HG03159 (cell line): ENCODE data around the gene ATP6V1E1.
"Not testable (repeated sequence)": the region's sequence is repeated elsewhere in the genome, so short reads cannot be mapped to it uniquely, and the experiment has no call there.

Source experiments
- ATAC-seq: cut with Tn5 transposase; IDR thresholded peaks from one replicate; pipeline ENCODE4 v1.9.1; 2021; ENCODE audit warnings: mild to moderate bottlenecking, moderate library complexity; ENCODE audit not compliant: unreplicated experiment

Gene ATP6V1E1

DNA sequence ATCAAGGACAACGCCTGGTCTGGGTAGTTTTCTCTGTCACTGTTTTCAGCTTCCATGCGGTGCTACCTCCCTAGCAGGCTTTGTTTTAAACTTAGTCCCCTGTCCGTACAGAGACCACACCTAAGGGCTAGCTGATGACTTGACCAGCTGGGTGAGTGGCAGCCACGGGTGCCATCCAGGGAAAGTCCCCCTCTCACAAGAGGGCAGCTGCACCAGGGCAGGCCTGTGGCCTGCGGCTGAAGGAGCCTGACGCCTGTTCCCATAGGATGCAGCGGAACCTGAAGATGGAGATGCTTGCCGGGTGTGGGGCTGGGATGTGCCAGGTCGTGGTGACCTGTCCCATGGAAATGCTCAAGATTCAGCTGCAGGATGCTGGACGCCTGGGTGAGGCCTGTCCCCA lies 45.4 kb downstream of the ATP6V1E1 start:
- ATAC-seq = no peak

DNA sequence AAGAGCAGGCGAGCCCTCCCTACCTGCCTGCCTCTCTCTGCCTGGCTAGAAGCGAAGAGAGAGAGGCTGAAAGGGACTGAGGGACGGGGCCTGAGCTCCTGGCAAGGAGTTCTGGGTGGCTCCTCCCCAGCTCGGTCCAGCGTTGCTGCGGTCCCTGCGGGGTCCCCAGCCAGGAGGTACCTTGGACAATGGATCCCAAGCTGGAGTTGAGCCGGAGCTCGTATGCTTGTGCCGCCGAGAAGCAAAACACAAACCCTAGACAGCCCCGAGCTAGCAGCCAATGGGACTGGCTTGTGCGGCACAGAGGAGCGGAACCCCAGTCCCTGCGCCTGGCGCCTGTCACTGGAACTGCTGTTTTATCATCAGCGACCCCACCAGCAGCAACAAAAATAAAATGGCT lies 46.9 kb downstream of the ATP6V1E1 start:
- ATAC-seq = no peak

DNA sequence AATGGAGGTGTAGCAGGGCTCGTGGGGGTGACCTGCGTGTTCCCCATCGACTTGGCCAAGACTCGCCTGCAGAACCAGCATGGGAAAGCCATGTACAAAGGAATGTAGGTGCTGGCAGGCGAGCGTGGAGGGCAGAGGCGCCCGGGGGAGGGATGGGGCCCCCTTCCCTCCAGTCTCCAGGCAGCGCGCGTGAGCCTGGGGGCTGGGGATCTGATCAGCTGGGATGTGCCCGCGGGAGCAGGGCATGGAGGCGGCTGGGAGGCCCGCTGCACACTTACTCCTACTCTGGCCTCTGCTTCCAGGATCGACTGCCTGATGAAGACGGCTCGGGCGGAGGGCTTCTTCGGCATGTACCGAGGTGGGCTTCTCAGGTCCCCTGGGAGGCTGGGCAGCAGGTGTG lies 47.5 kb downstream of the ATP6V1E1 start:
- ATAC-seq = no peak

GRCh38 chr22:17580441-17581031 lies 48.0 kb downstream of the ATP6V1E1 start:
- ATAC-seq = no peak

GRCh38 chr22:17579535-17579981 lies 49.0 kb downstream of the ATP6V1E1 start:
- no peak for ATAC-seq

DNA sequence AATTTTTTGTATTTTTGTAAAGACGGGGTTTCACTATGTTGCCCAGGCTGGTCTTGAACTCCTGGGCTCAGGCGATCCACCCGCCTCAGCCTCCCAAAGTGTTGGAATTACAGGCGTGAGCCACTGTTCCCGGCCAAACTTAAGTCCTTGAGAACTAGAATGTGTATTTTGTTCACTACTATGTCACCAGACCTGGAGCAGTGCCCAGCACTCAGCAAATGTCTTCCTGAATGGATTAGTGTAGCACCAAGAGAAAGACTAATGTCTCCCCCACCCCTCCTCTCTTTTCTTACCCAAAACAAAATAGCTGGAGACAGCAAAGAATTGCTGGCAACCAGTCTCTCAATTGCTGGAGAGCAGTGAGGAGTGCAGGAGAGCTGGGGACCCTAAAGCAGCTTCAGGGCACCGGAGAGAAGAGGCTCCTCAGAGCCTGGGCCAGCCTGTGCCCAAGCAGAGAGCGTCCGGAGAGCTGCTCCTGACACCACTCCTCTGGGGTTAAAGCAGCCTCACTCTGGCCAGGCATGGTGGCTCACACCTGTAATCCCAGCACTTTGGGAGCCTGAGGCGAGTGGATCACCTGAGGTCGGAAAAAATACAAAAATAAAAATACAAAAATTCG lies 50.3 kb downstream of the ATP6V1E1 start:
- ATAC-seq = no peak

DNA sequence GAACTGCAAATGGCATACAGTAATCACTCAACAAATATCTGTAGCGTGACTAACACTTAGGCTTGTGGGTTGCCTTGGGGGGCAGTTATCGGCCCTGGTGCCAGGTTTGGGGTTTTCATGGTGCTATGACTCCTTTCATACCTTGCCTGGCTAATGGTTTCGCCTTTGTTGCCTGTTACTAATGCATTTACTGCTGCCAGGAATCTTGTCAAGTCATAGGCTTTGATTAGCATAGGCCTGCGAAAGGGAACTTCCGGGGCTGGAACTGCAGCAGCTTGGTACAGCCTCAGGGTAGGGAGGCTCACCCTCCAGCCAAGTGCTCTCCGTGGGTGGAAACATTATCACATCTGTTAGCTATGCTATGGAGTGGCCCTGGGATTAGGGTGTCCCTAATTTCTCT lies 52.1 kb downstream of the ATP6V1E1 start:
- no peak for ATAC-seq

DNA sequence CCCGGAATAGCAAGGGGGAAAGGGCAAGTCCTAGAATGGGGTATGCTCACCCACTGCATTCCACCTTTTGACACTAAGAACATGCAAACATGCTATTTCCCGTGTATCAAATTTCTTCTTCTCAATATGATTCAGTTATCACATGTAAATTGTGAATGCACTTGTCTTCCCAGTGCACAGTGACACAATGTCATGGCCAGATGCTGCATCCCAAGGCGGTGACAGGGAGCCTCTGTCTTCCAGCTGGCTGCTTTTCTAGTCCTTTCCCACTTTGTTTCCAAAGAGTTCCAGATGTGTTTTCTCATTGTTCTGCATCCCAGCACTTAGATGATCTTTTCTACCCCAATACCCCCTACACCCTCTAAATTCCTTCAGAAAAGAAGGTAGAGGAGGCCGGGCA lies 52.9 kb downstream of the ATP6V1E1 start:
- no peak for ATAC-seq

DNA sequence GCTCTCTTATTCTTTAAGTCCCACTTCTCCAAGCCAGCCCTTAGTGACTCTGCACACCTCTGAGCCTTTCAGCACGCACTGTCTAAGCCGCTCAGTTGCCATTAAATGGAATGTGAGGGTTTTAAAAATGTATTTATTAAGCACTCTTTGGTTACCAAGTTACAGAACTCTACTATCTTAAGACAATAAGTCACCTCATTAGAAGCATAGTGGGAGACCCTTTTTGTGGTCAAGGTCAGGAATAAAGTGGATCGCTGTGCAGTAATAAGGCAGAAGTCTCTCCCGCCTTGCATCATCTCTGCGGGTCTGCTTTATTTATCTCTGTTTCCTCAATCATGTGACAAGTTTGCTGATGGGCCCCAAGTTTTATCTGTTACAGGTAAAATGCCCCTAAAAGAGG lies 53.4 kb downstream of the ATP6V1E1 start:
- ATAC-seq = no peak

DNA sequence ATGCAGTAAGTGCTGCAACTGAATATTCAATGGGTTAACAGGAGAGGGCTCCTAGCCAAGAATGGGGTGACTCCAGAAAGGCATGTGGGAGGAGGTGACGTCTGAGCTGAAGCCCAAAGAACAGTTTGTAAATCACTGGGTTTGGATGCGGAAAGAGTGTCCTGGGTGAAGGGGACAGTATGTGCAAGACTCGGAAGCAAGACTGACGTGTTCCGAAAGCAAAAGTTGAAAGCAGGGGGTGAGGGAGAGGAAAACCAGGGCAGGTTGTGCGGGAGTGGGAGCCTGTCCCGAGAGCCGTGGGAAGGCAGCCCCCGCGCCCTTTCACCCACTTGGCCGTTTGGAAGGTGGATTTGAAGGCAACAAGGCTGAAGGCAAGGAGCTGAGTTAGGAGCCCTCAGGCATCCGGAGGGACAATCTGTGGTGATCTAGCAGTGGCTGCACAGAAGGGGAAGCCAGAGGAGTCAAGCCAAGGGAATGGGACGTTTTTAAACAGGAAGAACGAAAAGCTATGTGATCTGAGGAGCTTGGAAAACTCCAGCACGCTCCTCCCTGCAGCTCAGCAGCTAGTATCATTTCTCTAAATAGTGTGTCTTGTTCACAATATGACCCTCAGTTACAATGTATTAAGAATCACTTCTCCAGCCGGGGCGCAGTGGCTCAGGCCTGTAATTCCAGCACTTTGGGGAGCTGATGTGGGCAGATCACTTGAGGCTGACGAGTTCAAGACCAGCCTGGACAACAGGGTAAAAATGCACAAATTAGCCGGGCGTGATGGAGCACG lies 57.5 kb downstream of the ATP6V1E1 start:
- no peak for ATAC-seq

- ATAC-seq = no peak
Measured at GRCh38 chr22:17569971-17570511, 58.5 kb downstream of the ATP6V1E1 start.

DNA sequence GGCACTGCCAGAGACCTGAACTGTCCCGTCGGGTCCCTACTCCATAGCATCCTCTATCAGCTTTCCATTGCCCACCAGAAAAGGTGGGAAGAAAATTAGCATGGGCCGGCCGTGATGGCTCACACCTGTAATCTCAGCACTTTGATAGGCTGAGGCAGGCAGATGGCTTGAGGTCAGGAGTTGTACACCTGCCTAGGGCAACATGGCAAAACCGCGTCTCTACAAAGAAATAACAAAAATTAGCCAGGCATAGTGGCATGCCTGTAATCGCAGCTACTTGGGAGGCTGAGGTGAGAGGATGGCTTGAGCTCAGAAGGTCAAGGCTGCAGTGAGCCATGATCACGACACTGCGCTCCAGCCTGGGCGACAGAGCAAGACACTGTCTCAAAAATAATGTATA lies 61.8 kb downstream of the ATP6V1E1 start:
- ATAC-seq = no peak

DNA sequence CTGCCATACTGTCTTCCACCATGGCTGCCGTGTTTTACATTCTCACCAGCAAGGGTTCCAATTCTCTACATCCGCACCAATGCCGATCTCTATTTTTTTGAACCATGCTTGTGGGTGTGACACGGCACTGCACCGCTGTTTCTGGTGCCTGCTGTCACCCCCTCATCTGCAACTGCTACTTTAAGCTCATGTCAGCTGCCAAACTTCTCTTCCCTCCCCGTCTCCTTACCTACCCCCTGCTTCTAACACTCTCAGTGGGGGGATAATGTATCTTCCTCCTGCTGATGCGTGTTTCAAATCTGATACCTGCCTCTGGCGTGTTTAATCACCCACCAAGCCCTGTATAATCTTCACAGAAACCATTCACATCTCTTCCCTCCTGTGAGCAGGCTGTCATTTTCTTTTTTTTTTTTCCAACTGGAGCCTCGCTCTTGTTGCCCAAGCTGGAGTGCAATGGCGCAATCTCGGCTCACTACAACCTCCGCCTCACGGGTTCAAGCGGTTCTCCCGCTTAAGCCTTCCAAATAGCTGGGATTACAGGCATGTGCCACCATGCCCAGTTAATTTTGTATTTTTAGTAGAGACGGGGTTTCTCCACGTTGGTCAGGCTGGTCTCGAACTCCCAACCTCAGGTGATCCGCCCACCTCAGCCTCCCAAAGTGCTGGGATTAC lies 62.4 kb downstream of the ATP6V1E1 start:
- ATAC-seq = not testable (repeated sequence)

DNA sequence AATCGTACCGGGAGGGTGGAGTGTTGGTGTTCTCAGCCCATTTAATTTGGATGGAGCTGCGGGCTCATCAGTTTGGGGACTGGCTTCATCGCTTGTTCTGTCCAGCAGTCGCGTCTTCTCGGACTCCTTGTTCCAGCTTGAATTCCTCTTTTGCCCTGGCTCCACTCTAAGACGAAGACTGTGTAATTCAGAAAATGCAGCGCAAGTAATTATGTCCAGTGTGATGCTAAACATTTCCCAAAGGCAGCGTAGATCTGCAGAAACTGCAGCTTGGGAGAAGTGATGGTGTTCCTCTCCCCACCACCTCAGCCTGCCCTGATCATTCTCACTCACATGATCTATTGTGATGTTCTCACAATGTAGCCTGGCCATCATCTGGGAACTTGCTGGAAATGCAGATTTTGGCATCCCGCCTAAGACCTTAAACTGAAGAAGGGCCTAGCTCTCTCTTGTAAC lies 64.6 kb downstream of the ATP6V1E1 start:
- no peak for ATAC-seq

DNA sequence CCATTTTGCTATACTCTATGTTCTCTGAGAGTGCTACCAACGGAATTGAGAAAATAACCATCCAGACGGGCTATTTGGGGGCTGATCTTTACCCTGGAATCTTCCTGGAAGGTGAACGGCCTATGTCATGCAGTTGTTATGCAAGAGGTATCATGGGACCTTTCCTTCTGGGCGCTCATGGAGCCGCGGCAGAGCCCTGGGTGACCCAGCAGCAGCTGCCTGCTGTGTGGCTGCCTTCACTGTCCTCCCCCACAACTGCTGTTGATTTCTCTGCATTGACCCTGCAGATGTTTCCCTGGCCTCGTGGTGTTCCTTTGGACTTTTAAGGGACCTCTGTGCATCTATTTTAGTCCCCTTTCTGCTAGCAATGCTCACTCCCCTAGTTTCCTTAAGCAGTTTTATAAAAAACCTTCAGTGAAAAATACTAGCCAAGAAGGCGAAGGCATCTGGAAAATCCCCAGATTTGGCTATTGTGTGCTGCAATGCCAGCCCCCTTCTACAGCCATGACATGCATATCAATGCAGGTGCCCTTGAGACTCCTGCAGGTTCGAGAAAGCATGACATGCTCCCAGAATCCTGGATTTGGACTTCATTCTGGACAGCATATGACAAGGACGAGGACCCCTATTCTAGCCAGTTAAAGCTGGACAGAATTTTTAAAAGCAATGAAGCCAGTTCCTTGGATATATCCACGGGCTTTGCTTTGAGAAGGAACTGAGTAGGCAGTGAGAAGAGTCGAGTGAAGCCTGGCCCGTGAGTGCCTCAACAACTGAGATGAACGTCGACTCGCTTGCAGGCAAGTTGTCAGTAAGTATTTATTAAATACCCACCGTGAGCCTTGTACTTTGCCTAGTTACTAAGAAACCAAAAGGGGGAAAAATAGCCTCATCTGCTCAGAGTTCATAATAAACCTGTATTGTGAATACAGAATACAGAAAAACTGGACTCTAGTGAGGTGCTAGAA lies 65.4 kb downstream of the ATP6V1E1 start, which contains the start of gene SLC25A18:
Gene SLC25A18, plus strand, starts transcription at position 593 of the 965 bp plus-strand sequence. CDS start 16,447 bp downstream, outside the sequence.
- no peak for ATAC-seq

- ATAC-seq = no peak
Measured at GRCh38 chr22:17559188-17559587, 69.4 kb downstream of the ATP6V1E1 start.

- no peak for ATAC-seq
Measured at GRCh38 chr22:17554814-17555213, 73.7 kb downstream of the ATP6V1E1 start.

DNA sequence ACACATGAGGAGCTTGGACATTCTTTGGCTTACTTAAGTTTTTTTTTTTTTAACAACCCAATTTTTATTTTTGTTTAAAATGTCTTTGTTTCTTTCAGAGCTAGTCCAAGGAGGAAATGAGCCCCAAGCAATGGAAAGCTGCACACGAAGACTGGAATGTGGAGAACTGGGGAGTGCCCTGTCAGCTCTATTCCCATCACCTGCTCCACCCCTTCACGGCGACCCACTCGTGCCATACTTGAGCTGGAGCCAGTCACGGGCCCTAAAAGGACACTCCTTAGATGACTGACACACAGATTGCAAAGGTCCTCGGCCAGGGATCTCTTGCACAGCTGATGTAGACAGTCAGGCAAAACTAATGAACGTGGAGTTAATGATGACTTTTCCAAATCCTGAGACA lies 75.8 kb downstream of the ATP6V1E1 start:
- ATAC-seq = no peak

- no peak for ATAC-seq
Measured at GRCh38 chr22:17549655-17550054, 78.9 kb downstream of the ATP6V1E1 start.

- ATAC-seq = no peak
Measured at GRCh38 chr22:17549183-17549582, 79.4 kb downstream of the ATP6V1E1 start.
